ENCODE measurements around the gene AADACL3.

Gene AADACL3

DNA sequence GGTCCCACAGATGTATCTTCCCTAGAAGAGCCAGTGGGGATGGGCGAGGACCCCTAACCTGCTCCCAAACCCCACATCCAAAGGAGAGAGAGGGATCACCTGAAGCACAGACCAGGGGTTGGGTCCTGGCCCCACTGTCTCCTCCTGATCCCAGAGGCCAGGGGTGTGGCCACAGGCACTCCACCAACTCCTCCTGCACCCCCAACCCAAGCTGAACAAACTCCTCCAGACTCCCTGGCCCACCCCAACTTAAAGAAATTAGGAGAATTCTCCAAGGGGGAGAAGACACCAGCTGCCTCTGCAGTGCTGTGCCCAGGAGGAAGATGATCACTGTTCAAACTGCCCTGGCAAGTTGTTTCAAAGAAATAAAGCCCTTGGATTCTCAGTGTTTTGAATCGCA is 53.1 kb downstream of the AADACL3 start:
- DNase-seq: no peak

DNA sequence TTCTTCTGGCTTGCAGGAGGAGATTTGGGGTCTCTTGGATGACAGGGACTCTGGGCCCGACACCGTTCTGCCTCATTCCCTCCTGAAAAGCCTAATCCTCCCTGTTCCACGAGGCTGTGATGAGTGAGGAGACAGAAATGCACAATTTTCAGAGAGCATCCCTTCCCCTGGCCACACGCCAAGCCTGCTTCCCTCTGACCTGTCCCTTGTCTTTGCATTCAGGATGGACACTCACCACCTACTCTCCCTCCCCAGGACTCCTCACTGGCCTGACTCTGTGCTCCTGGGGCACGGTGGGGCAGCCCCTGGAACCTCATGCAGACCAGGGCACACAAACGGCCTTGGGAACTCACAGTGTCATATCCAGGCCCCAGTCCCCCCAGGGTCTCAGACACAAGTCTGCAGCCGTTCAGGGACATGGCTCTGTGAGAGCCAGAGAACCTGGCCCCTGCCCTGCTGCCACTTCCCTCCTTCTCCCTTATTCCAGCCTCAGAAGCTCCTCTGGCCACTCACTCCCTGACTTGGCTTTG is 54.1 kb downstream of the AADACL3 start:
- no peak for DNase-seq

DNA sequence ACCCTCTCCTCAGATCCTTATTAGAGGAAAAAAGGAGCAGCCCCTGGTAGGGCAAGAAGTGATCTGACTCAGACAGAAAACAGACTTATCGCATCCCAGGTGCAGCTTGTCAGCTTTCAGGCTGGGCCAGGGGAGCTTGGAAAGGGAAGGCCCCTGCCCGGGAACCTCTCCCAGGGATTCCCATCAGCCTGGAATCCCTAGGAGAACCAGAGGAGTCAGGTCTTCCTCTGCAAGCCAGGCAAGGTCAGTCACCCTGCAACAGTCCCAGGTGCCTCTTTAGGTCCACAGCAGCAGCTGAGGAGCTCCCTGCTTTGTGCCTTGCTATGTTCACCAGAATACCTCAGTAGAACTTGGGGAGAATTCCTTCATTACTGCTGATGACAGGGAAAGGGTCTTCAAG is 54.7 kb downstream of the AADACL3 start:
- DNase-seq: no peak

- DNase-seq: no peak
Observed at GRCh38 chr1:12771186-12771585, 55.3 kb downstream of the AADACL3 start.

GRCh38 chr1:12772520-12772919 is 56.6 kb downstream of the AADACL3 start:
- no peak for DNase-seq

- DNase-seq: no peak
Observed at GRCh38 chr1:12773438-12773837, 57.5 kb downstream of the AADACL3 start, which contains the start of gene PRAMEF12. Gene PRAMEF12, plus strand, starts transcription at chr1:12773738. Its CDS starts 1,130 bp downstream, at chr1:12774868.

- DNase-seq: no peak
Observed at GRCh38 chr1:12774801-12775345, 59.0 kb downstream of the AADACL3 start.

DNA sequence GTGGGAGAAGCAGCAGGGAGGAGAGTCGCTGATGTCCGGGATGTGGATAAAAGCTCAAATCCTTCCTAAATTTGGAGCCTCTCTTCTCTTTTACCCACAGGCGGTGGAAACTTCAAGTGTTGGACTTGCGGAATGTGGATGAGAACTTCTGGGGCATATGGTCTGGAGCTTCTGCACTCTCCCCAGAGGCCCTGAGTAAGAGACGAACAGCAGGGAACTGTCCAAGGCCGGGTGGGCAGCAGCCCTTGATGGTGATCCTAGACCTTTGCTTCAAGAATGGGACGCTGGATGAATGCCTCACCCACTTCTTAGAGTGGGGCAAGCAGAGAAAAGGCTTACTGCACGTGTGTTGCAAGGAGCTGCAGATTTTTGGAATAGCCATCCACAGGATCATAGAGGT is 59.5 kb downstream of the AADACL3 start:
- DNase-seq: no peak

DNA sequence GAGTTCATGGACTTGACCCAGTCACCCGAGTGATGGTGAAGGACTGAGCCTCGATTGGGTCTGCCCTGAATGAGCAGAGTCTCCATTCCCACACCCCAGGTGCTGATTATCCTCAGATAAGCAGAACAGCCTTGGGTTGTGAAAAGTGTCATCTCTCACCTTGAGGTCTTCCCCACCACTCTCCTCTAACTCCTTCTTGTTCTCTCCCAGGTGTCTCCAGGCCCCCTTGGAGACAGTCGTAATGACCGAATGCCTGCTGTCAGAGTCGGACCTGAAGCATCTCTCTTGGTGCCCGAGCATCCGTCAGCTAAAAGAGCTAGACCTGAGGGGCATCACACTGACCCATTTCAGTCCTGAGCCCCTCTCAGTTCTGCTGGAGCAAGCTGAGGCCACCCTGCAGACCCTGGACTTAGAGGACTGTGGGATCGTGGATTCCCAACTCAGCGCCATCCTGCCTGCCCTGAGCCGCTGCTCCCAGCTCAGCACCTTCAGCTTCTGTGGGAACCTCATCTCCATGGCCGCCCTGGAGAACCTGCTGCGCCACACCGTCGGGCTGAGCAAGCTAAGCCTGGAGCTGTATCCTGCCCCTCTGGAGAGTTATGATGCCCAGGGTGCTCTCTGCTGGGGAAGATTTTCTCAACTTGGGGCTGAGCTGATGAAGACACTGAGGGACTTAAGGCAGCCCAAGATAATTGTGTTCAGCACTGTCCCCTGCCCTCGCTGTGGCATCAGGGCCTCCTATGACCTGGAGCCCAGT is 61.1 kb downstream of the AADACL3 start:
- DNase-seq: no peak
